GM12878 (cell line): Measurements from ENCODE around the gene PITPNB. TPM values are rescaled to one million over a fixed set of nuclear protein-coding genes. Genes with fewer than 3 reads are reported as not detected.

ENCODE experiments used
- ATAC-seq: fragments of 200-7000 bp; cut with Tn5 transposase; 3 replicates; pipeline ENCODE4 v1.9.1; 2020; ENCODE audit warnings: mild to moderate bottlenecking, moderate library complexity
- BruUV-seq: library from RNA; stranded (reverse); fragments of 400-500 nt; replicated peaks from 2 replicates; lab custom pipeline; 2021; lab: Mats Ljungman, UMichigan
- CTCF ChIA-PET: fragments of 300-600 bp; sonication (Branson Sonifier 250); formaldehyde crosslinking; extraction: SDS; loops from one replicate; lab custom pipeline; 2021; ENCODE audit warnings: inconsistent platforms; lab: Yijun Ruan, JAX
- POLR2A ChIA-PET: fragments of 350-600 bp; formaldehyde crosslinking; extraction: SDS; loops from one replicate; lab custom pipeline; 2021; ENCODE audit warnings: inconsistent platforms; lab: Charles Lee
- RAD21 ChIA-PET: fragments of 300-600 bp; sonication (Branson Sonifier 250); formaldehyde crosslinking; loops from one replicate; lab custom pipeline; 2023; ENCODE audit warnings: antibody characterized with exemption; ENCODE audit not compliant: unreplicated experiment; lab: Charles Lee
- SMC1A ChIA-PET: fragments of 300-600 bp; sonication (Branson Sonifier 250); formaldehyde crosslinking; loops from one replicate; lab custom pipeline; 2023; ENCODE audit not compliant: unreplicated experiment, uncharacterized antibody; lab: Charles Lee
- DNase-seq: peaks from one replicate; pipeline ENCODE4 v3.0.0-alpha.2; 2011; ENCODE audit warnings: low read depth, low spot score
- FAIRE-seq: peaks from 3 replicates; lab custom pipeline; 2011; peaks lifted over from hg19 to GRCh38; lab: Jason Lieb, UNC
- H2AFZ ChIP-seq: 2 replicates; pipeline ENCODE4 v1.6.0; 2011; ENCODE audit warnings: low read depth, low read length, control low read depth; ENCODE audit not compliant: control insufficient read depth
- H3K27ac ChIP-seq: 2 replicates; pipeline ENCODE4 v1.5.1; 2011; ENCODE audit warnings: control low read depth; ENCODE audit not compliant: control insufficient read depth, insufficient read depth
- H3K27me3 ChIP-seq, 2 experiments: replicated peaks in 1 of 2; 2 replicates each; pipeline versions ENCODE4 v1.6.0 to v1.6.1; 2011; ENCODE audit warnings: low read length in 1 of 2; ENCODE audit not compliant: control insufficient read depth in 2 of 2, insufficient read depth in 2 of 2
- H3K36me3 ChIP-seq, 2 experiments: 2 replicates each; pipeline ENCODE4 v1.5.1; 2011; ENCODE audit warnings: low read length in 1 of 2; ENCODE audit not compliant: control insufficient read depth in 2 of 2, insufficient read depth in 2 of 2
- H3K4me1 ChIP-seq: 2 replicates; pipeline ENCODE4 v1.6.1; 2011; ENCODE audit warnings: mild to moderate bottlenecking, low read length, moderate library complexity, mixed read lengths; ENCODE audit not compliant: control insufficient read depth, insufficient read depth
- H3K4me2 ChIP-seq: 2 replicates; pipeline ENCODE4 v1.6.0; 2011; ENCODE audit warnings: control low read depth; ENCODE audit not compliant: control insufficient read depth, insufficient read depth
- H3K4me3 ChIP-seq: fragments of 200-600 bp; sonication (generic); 2 replicates; pipeline ENCODE4 v1.5.1; 2016
- H3K79me2 ChIP-seq: 2 replicates; pipeline ENCODE4 v1.6.0; 2011; ENCODE audit warnings: low read length; ENCODE audit not compliant: control insufficient read depth, insufficient read depth
- H3K9ac ChIP-seq: 2 replicates; pipeline ENCODE4 v1.8.0; 2011; ENCODE audit warnings: low read length, control low read depth, mixed read lengths; ENCODE audit not compliant: control insufficient read depth, insufficient read depth
- H3K9me3 ChIP-seq: replicated peaks from 3 replicates; pipeline ENCODE4 v1.5.1; 2011; ENCODE audit warnings: mild to moderate bottlenecking, low read length; ENCODE audit not compliant: control insufficient read depth, insufficient read depth
- H4K20me1 ChIP-seq: 2 replicates; pipeline ENCODE4 v1.6.0; 2011; ENCODE audit not compliant: control insufficient read depth, insufficient read depth
- BMI1 ChIP-seq: fragments of 450-650 bp; IDR thresholded peaks from 2 replicates; pipeline ENCODE4 v1.6.1; 2016; ENCODE audit warnings: mild to moderate bottlenecking, moderate library complexity, borderline replicate concordance
- CBX3 ChIP-seq: fragments of 200-600 bp; sonication (generic); IDR thresholded peaks from 2 replicates; pipeline ENCODE4 v1.6.1; 2016; ENCODE audit warnings: low read depth, borderline replicate concordance
- CREM ChIP-seq: IDR thresholded peaks from 2 replicates; pipeline ENCODE4 v1.6.1; 2014; ENCODE audit warnings: antibody characterized with exemption, low read depth
- GATAD2B ChIP-seq: fragments of 450-650 bp; conservative IDR thresholded peaks from 2 replicates; pipeline ENCODE4 v1.6.1; 2017; ENCODE audit warnings: low read depth, mild to moderate bottlenecking, moderate library complexity
- HDGF ChIP-seq: fragments of 450-650 bp; IDR thresholded peaks from 2 replicates; pipeline ENCODE4 v1.6.1; 2016; ENCODE audit warnings: antibody characterized with exemption
- MXI1 ChIP-seq: fragments of 150-350 bp; IDR thresholded peaks from 2 replicates; pipeline ENCODE4 v1.6.1; 2011; ENCODE audit warnings: low read depth, mild to moderate bottlenecking, inconsistent platforms, low read length, improper control_type of control experiment
- NFYB ChIP-seq: IDR thresholded peaks from 2 replicates; pipeline ENCODE4 v1.6.1; 2011; ENCODE audit warnings: low read depth, mild to moderate bottlenecking, low read length, improper control_type of control experiment, moderate library complexity; ENCODE audit not compliant: insufficient read depth
- SREBF1 ChIP-seq: IDR thresholded peaks from 2 replicates; pipeline ENCODE4 v1.6.1; 2012; ENCODE audit warnings: mild to moderate bottlenecking, low read length
- WGBS: methylation state at CpG from one replicate; pipeline ENCODE4 v1.1.6; 2016; ENCODE audit warnings: low lambda C conversion rate; ENCODE audit not compliant: insufficient replicate concordance, insufficient coverage; ENCODE audit errors: missing lambda C conversion rate; 5-methylcytosine and 5-hydroxymethylcytosine counted together
- in situ Hi-C: fragments of 300-500 bp; cut with MboI; formaldehyde crosslinking; loops from 9 replicates; pipeline ENCODE4 v1.14.3; 2018; ENCODE audit warnings: mixed read lengths
- intact Hi-C: fragments of 100-400 bp; cut with micrococcal nuclease; formaldehyde crosslinking; loops from one replicate; pipeline ENCODE4 v1.14.2; 2022; ENCODE audit not compliant: unreplicated experiment
- polyA plus RNA-seq, 11 experiments: library from polyadenylated mRNA; depleted of rRNA in 4 of 11; unstranded in 6 of 11; stranded (reverse) in 5 of 11; fragments of >200 nt; fragmentation: Nextera tagmentation in 4 of 11; fragmentation: Illumina TruSeq in 1 of 11; extraction: Ambion mirVana in 4 of 11; extraction: Trizol in 1 of 11; gene quantifications; 1 replicate in 1 of 11; 2 replicates in 10 of 11; pipeline versions ENCODE4 v1.2.1 to v1.2.3, GENCODE V29; 2011 to 2016; ENCODE audit warnings: inconsistent platforms in 2 of 11, missing spikeins in 2 of 11, low read depth in 1 of 11
- total RNA-seq, 4 experiments: library from RNA; depleted of rRNA in 3 of 4; stranded (reverse); fragments of >200 nt in 3 of 4; fragmentation: Illumina TruSeq in 1 of 4; extraction: Trizol in 1 of 4; gene quantifications; 2 replicates each; pipeline versions ENCODE4 v1.2.1 to v1.2.3, GENCODE V29; 2013 to 2021
- TF ChIP-seq, protein P1 (sequence below): IDR thresholded peaks from 2 replicates; pipeline ENCODE4 v1.6.1; 2012; ENCODE audit warnings: low read length, inconsistent platforms
- TF ChIP-seq, protein P2 (sequence below): fragments of 450-650 bp; formaldehyde crosslinking; IDR thresholded peaks from 2 replicates; pipeline ENCODE4 v1.4.0; 2020; ENCODE audit warnings: mild to moderate bottlenecking, moderate library complexity

PITPNB gene
- total and polyA plus RNA-seq, 10 of the 15 experiments (the other 5 are each of a cell fraction or from before 2014, with no cell fraction given) = 19.7 to 116 (median 64.9) TPM

DNA sequence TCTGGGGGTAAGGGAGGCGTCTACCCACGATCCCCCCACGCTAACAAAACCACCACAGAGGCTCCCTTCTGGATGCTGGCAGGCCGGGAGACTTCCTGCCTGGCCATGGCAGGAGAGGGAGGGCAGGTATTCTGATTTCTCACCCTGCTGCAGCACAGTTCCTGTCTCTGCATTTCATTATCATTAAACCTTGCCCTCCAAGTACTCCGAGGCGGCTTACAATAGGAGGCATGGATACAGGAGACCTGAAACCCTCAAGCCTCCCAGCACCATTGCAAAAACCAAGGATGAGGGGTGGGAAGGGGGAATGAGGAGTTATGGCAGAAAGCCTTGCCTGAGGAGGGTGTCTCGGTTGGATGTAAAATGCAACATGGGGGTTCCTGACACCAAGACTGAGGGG lies 73.4 kb downstream of the PITPNB start:
- H4K20me1 ChIP-seq = no peaks in the 10 kb centered on the region
- SMC1A ChIA-PET = no interaction called here
- TF ChIP-seq SREBF1 (no peak), MXI1 (no peak), CREM (no peak), CBX3 (no peak), HDGF (no peak), NFYB (no peak), GATAD2B (no peak), BMI1 (no peak)
- TF ChIP-seq, protein P1, sequence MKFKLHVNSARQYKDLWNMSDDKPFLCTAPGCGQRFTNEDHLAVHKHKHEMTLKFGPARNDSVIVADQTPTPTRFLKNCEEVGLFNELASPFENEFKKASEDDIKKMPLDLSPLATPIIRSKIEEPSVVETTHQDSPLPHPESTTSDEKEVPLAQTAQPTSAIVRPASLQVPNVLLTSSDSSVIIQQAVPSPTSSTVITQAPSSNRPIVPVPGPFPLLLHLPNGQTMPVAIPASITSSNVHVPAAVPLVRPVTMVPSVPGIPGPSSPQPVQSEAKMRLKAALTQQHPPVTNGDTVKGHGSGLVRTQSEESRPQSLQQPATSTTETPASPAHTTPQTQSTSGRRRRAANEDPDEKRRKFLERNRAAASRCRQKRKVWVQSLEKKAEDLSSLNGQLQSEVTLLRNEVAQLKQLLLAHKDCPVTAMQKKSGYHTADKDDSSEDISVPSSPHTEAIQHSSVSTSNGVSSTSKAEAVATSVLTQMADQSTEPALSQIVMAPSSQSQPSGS = no peak
- TF ChIP-seq, protein P2, sequence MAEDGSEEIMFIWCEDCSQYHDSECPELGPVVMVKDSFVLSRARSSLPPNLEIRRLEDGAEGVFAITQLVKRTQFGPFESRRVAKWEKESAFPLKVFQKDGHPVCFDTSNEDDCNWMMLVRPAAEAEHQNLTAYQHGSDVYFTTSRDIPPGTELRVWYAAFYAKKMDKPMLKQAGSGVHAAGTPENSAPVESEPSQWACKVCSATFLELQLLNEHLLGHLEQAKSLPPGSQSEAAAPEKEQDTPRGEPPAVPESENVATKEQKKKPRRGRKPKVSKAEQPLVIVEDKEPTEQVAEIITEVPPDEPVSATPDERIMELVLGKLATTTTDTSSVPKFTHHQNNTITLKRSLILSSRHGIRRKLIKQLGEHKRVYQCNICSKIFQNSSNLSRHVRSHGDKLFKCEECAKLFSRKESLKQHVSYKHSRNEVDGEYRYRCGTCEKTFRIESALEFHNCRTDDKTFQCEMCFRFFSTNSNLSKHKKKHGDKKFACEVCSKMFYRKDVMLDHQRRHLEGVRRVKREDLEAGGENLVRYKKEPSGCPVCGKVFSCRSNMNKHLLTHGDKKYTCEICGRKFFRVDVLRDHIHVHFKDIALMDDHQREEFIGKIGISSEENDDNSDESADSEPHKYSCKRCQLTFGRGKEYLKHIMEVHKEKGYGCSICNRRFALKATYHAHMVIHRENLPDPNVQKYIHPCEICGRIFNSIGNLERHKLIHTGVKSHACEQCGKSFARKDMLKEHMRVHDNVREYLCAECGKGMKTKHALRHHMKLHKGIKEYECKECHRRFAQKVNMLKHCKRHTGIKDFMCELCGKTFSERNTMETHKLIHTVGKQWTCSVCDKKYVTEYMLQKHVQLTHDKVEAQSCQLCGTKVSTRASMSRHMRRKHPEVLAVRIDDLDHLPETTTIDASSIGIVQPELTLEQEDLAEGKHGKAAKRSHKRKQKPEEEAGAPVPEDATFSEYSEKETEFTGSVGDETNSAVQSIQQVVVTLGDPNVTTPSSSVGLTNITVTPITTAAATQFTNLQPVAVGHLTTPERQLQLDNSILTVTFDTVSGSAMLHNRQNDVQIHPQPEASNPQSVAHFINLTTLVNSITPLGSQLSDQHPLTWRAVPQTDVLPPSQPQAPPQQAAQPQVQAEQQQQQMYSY = no peak

More for the DNA sequence above, 73.4 kb downstream of the PITPNB start:
- H3K9me3 ChIP-seq = no peaks in the 10 kb centered on the region
- no peak for DNase-seq
- no peaks in the 10 kb centered on the region for H3K4me1 ChIP-seq
- ChIA-PET POLR2A (no interaction called here), CTCF (no interaction called here), RAD21 (no interaction called here)
- H3K36me3 ChIP-seq = peaks cover 4 to 12% of the 10 kb centered on the region in 2 experiments
- no peaks in the 10 kb centered on the region for H3K27me3 ChIP-seq
- no peak for ATAC-seq
- H3K4me2 ChIP-seq = no peak overlapping the region
- no TSS peak for BruUV-seq
- no peak overlapping the region for H3K27ac ChIP-seq
- in situ Hi-C loops = no loop called here
- H2AFZ ChIP-seq = no peak overlapping the region
- 95% methylated on average over 7 of the region's 7 CpGs for WGBS
- no peaks in the 10 kb centered on the region for H3K79me2 ChIP-seq
- H3K9ac ChIP-seq = no peak overlapping the region
- no peak for FAIRE-seq
- intact Hi-C loops = no loop called here
- no peak overlapping the region for H3K4me3 ChIP-seq
